ENCODE results near the gene KCNN3.

KCNN3 gene

GRCh38 chr1:154812877-154813276, 57.2 kb downstream of the KCNN3 start:
- no peak for DNase-seq (ENCODE audit: low read depth)
- TF ChIP-seq CTCF (IDR thresholded peaks at IDR 0.05; ENCODE audit: low read depth, low read length) (no peak), MAX (IDR thresholded peaks at IDR 0.05; ENCODE audit: low read depth, low read length) (no peak), POLR2A (IDR thresholded peaks at IDR 0.05; ENCODE audit: extremely low read depth, insufficient read length) (no peak), MYC (IDR thresholded peaks at IDR 0.05; ENCODE audit: low read depth, low read length) (no peak)
- H3K4me3 ChIP-seq (ENCODE audit: low read depth, low read length), result no peak overlapping the region

- DNase-seq (ENCODE audit: low read depth), result no peak
Observed at GRCh38 chr1:154810571-154810970, 59.5 kb downstream of the KCNN3 start.

GRCh38 chr1:154809436-154810413, 60.4 kb downstream of the KCNN3 start:
- TF ChIP-seq MYC (IDR thresholded peaks at IDR 0.05; ENCODE audit: low read depth, low read length), result no peak
- no peak for TF ChIP-seq MAX (IDR thresholded peaks at IDR 0.05; ENCODE audit: low read depth, low read length)
- TF ChIP-seq POLR2A (IDR thresholded peaks at IDR 0.05; ENCODE audit: extremely low read depth, insufficient read length), result no peak
- no peak for TF ChIP-seq CTCF (IDR thresholded peaks at IDR 0.05; ENCODE audit: low read depth, low read length)

More at GRCh38 chr1:154810571-154810970, 59.5 kb downstream of the KCNN3 start:
- H3K4me3 ChIP-seq (ENCODE audit: low read depth, low read length), result no peak overlapping the region
- TF ChIP-seq MYC (IDR thresholded peaks at IDR 0.05; ENCODE audit: low read depth, low read length), result no peak
- TF ChIP-seq CTCF (IDR thresholded peaks at IDR 0.05; ENCODE audit: low read depth, low read length), result no peak
- TF ChIP-seq MAX (IDR thresholded peaks at IDR 0.05; ENCODE audit: low read depth, low read length), result no peak
- no peak for TF ChIP-seq POLR2A (IDR thresholded peaks at IDR 0.05; ENCODE audit: extremely low read depth, insufficient read length)

GRCh38 chr1:154808909-154809262, 61.2 kb downstream of the KCNN3 start:
- no peak for DNase-seq (ENCODE audit: low read depth)
- no peak overlapping the region for H3K4me3 ChIP-seq (ENCODE audit: low read depth, low read length)
- TF ChIP-seq CTCF (IDR thresholded peaks at IDR 0.05; ENCODE audit: low read depth, low read length), result no peak
- no peak for TF ChIP-seq MAX (IDR thresholded peaks at IDR 0.05; ENCODE audit: low read depth, low read length)
- no peak for TF ChIP-seq POLR2A (IDR thresholded peaks at IDR 0.05; ENCODE audit: extremely low read depth, insufficient read length)
- no peak for TF ChIP-seq MYC (IDR thresholded peaks at IDR 0.05; ENCODE audit: low read depth, low read length)

More at GRCh38 chr1:154809436-154810413, 60.4 kb downstream of the KCNN3 start:
- peak; percentile 25 for DNase-seq (ENCODE audit: low read depth)
- no peak overlapping the region for H3K4me3 ChIP-seq (ENCODE audit: low read depth, low read length)

GRCh38 chr1:154808261-154808908, 61.7 kb downstream of the KCNN3 start:
- no peak for DNase-seq (ENCODE audit: low read depth)
- no peak overlapping the region for H3K4me3 ChIP-seq (ENCODE audit: low read depth, low read length)
- TF ChIP-seq MAX (IDR thresholded peaks at IDR 0.05; ENCODE audit: low read depth, low read length), result no peak
- no peak for TF ChIP-seq MYC (IDR thresholded peaks at IDR 0.05; ENCODE audit: low read depth, low read length)
- no peak for TF ChIP-seq POLR2A (IDR thresholded peaks at IDR 0.05; ENCODE audit: extremely low read depth, insufficient read length)
- no peak for TF ChIP-seq CTCF (IDR thresholded peaks at IDR 0.05; ENCODE audit: low read depth, low read length)
